HG02943 (cell line): ENCODE data around the gene ZNF662.
"Not testable (repeated sequence)": the region's sequence is repeated elsewhere in the genome, so short reads cannot be mapped to it uniquely, and the experiment has no call there.

Experiments used
- ATAC-seq: cut with Tn5 transposase; IDR thresholded peaks from one replicate; pipeline ENCODE4 v1.9.1; 2021; ENCODE audit warnings: mild to moderate bottlenecking, low read depth, moderate library complexity; ENCODE audit not compliant: unreplicated experiment

Gene ZNF662

GRCh38 chr3:42906070-42906847 is at the start of gene ZNF662:
Gene ZNF662, plus strand, starts transcription at chr3:42906142. Its CDS starts 1,973 bp downstream, at chr3:42908115.
- ATAC-seq: no peak

GRCh38 chr3:42856544-42856943 is 49.4 kb upstream of the ZNF662 start:
- ATAC-seq: no peak

- ATAC-seq: no peak
Measured at GRCh38 chr3:42864321-42864950, 41.5 kb upstream of the ZNF662 start.

GRCh38 chr3:42865256-42865655 is 40.7 kb upstream of the ZNF662 start:
- ATAC-seq: no peak

- no peak for ATAC-seq
Measured at GRCh38 chr3:42867138-42867537, 38.8 kb upstream of the ZNF662 start.

GRCh38 chr3:42868841-42869240 is 37.1 kb upstream of the ZNF662 start:
- ATAC-seq: no peak

GRCh38 chr3:42871592-42872196 is 34.2 kb upstream of the ZNF662 start:
- no peak for ATAC-seq

- ATAC-seq: no peak
Measured at GRCh38 chr3:42872718-42873117, 33.2 kb upstream of the ZNF662 start.

- ATAC-seq: no peak
Measured at GRCh38 chr3:42873221-42873982, 32.5 kb upstream of the ZNF662 start.

GRCh38 chr3:42874749-42875148 is 31.2 kb upstream of the ZNF662 start:
- ATAC-seq: no peak

- no peak for ATAC-seq
Measured at GRCh38 chr3:42875325-42876151, 30.4 kb upstream of the ZNF662 start, which contains the start of gene CYP8B1. Gene CYP8B1, minus strand, starts transcription at chr3:42875879. Its CDS starts 63 bp downstream, at chr3:42875816.

- no peak for ATAC-seq
Measured at GRCh38 chr3:42876401-42876800, 29.5 kb upstream of the ZNF662 start.

- ATAC-seq: no peak
Measured at GRCh38 chr3:42876940-42877720, 28.8 kb upstream of the ZNF662 start.

- ATAC-seq: no peak
Measured at GRCh38 chr3:42877881-42878280, 28.1 kb upstream of the ZNF662 start.

- no peak for ATAC-seq
Measured at GRCh38 chr3:42880183-42880582, 25.8 kb upstream of the ZNF662 start.

- peak; percentile 91 for ATAC-seq
Measured at GRCh38 chr3:42880601-42881451, 25.1 kb upstream of the ZNF662 start.

GRCh38 chr3:42883251-42883930 is 22.6 kb upstream of the ZNF662 start:
- not testable (repeated sequence) for ATAC-seq

- ATAC-seq: no peak
Measured at GRCh38 chr3:42884324-42884723, 21.6 kb upstream of the ZNF662 start.
